Measurements from ENCODE around the gene ODAD2. TPM values are rescaled to one million over a fixed set of nuclear protein-coding genes. Genes with fewer than 3 reads are reported as not detected.
A peak's percentile ranks its signal among the peaks of the same experiment; 100 is the strongest.

Gene ODAD2
- total and polyA plus RNA-seq, 5 donors from 2014 or later = not detected

DNA sequence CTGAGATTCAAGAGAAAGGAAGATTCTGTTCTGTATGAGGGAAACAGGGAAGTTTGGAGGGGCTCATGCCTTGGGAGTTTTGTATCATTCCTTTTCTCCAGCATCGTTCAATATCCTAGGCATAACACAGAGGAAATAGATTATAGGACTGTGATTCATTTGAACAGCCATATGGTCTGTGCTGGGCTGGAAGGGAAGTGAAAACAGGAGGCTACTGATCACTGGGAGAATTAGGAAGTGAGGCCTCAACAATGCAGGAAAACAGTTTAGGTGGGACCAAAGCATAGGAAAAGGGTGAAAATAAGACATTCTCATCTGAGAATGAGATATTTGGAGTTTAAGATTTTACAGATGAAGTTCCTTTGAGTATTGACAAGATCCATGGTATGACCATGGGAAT, 182.6 kb downstream of the ODAD2 start:
- H3K9me3 ChIP-seq (ENCODE audit: control insufficient read depth in 2 of 2, low read length in 2 of 2) = no peaks in the 10 kb centered on the region
- Mint-ChIP-seq H3K27ac (no peak overlapping the region), H3K9me3 (no peaks in the 10 kb centered on the region), H3K36me3 (no peaks in the 10 kb centered on the region), H3K27me3 (no peaks in the 10 kb centered on the region), H3K4me3 (no peak overlapping the region), H3K4me1 (no peaks in the 10 kb centered on the region)
- no peaks in the 10 kb centered on the region for H3K27me3 ChIP-seq (ENCODE audit: control insufficient read depth, insufficient read depth, low read length)
- no peaks in the 10 kb centered on the region for H3K4me1 ChIP-seq (ENCODE audit: control insufficient read depth, insufficient read depth, low read length, poor library complexity, severe bottlenecking)
- ATAC-seq (ENCODE audit: low read depth in 2 of 2) (no peak), DNase-seq (no peak)
- no peak overlapping the region for H3K4me3 ChIP-seq (ENCODE audit: low read depth, low read length)
- no peak overlapping the region for H3K27ac ChIP-seq (ENCODE audit: insufficient read depth, low read length, poor library complexity, severe bottlenecking)
- no peaks in the 10 kb centered on the region for H3K36me3 ChIP-seq (ENCODE audit: control insufficient read depth, insufficient read depth, low read length)

DNA sequence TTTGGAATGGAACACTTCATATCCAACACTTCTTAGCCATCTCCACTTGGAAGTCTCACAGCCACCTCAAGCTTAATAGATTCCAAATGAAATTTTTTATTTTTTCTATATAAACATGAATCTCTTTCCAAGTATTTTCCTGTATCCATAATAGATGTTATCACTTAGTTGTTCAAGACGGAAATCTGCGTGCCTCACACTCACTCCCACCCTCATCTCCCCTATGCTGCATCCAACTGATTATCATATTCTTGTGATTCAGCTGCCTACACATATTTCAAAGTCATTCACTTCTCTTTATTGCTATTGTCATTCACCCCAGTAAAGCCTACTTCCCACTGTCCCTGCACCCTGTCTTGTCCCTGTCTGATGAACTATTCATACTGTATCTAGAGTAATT, 183.0 kb downstream of the ODAD2 start:
- DNase-seq = no peak
- H3K4me1 ChIP-seq (ENCODE audit: control insufficient read depth, insufficient read depth, low read length, poor library complexity, severe bottlenecking) = no peaks in the 10 kb centered on the region
- H3K27me3 ChIP-seq (ENCODE audit: control insufficient read depth, insufficient read depth, low read length) = no peaks in the 10 kb centered on the region
- no peaks in the 10 kb centered on the region for H3K9me3 ChIP-seq (ENCODE audit: control insufficient read depth in 2 of 2, low read length in 2 of 2)
- H3K27me3 Mint-ChIP-seq = no peaks in the 10 kb centered on the region
- no peaks in the 10 kb centered on the region for H3K4me1 Mint-ChIP-seq
- H3K4me3 ChIP-seq (ENCODE audit: low read depth, low read length) = no peak overlapping the region
- H3K27ac Mint-ChIP-seq = no peak overlapping the region
- ATAC-seq (ENCODE audit: low read depth in 2 of 2) = no peak
- H3K27ac ChIP-seq (ENCODE audit: insufficient read depth, low read length, poor library complexity, severe bottlenecking) = no peak overlapping the region
- H3K4me3 Mint-ChIP-seq = no peak overlapping the region
- H3K36me3 Mint-ChIP-seq = no peaks in the 10 kb centered on the region
- H3K9me3 Mint-ChIP-seq = no peaks in the 10 kb centered on the region
- no peaks in the 10 kb centered on the region for H3K36me3 ChIP-seq (ENCODE audit: control insufficient read depth, insufficient read depth, low read length)

- DNase-seq (no peak), ATAC-seq (ENCODE audit: low read depth in 2 of 2) (no peak)
- no peaks in the 10 kb centered on the region for H3K27me3 ChIP-seq (ENCODE audit: control insufficient read depth, insufficient read depth, low read length)
These were observed 183.6 kb downstream of the ODAD2 start for GRCh38 chr10:27815261-27815660.

DNA sequence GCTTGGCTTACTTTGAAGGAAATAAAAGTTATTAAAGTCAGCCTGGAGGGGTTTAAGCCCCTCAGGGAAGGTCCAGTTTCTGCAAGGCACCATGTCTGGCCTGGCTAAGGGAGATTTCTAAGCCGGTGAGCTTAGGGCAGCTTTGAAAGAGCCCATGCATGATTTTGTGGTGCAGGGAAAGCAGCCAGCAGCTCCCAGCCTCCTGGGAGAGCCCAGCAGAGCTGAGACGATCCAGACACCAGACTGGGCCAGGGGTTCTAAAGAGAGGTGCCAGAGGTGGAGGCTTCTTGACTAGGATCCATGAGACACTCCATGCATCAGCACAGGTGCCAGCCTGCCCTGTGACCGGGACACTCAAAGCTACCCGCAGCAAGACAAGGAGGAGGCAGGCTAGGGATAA, 193.7 kb downstream of the ODAD2 start:
- no peak for ATAC-seq (ENCODE audit: low read depth in 2 of 2)

More at GRCh38 chr10:27815261-27815660, 183.6 kb downstream of the ODAD2 start:
- H3K9me3 ChIP-seq (ENCODE audit: control insufficient read depth in 2 of 2, low read length in 2 of 2) = no peaks in the 10 kb centered on the region
- no peak overlapping the region for H3K27ac ChIP-seq (ENCODE audit: insufficient read depth, low read length, poor library complexity, severe bottlenecking)
- H3K4me1 Mint-ChIP-seq = no peaks in the 10 kb centered on the region
- no peaks in the 10 kb centered on the region for H3K27me3 Mint-ChIP-seq
- no peak overlapping the region for H3K27ac Mint-ChIP-seq
- H3K4me1 ChIP-seq (ENCODE audit: control insufficient read depth, insufficient read depth, low read length, poor library complexity, severe bottlenecking) = no peaks in the 10 kb centered on the region
- no peak overlapping the region for H3K4me3 ChIP-seq (ENCODE audit: low read depth, low read length)
- no peaks in the 10 kb centered on the region for H3K9me3 Mint-ChIP-seq
- no peak overlapping the region for H3K4me3 Mint-ChIP-seq
- H3K36me3 ChIP-seq (ENCODE audit: control insufficient read depth, insufficient read depth, low read length) = no peaks in the 10 kb centered on the region
- H3K36me3 Mint-ChIP-seq = no peaks in the 10 kb centered on the region

DNA sequence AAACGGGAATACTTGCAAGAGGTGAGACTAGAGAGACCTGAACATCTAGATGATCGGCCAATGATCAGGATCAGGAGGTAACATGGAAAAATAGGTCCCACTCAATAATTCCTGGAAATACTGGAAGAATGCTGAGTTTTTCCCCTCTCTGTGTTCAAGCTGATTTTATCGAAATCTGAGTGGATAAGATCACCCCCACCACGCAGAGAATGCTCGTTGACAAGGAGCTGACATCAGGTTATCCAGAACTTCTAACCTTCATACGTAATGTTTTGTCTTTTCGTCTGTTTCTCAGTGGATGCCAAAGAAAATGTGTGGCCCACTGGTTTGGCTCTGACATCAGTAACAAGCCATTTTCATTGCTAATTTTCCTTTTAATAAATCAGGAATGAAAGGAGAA, 194.7 kb downstream of the ODAD2 start:
- Mint-ChIP-seq H3K9me3 (peaks cover 0 to 3% (median 0%) of the 10 kb centered on the region in 7 donors), H3K27me3 (peaks cover 26% of the 10 kb centered on the region), H3K27ac (no peak overlapping the region), H3K4me3 (no peak overlapping the region), H3K36me3 (no peaks in the 10 kb centered on the region), H3K4me1 (no peaks in the 10 kb centered on the region)
- Histone ChIP-seq H3K36me3 (ENCODE audit: control insufficient read depth, insufficient read depth, low read length) (no peaks in the 10 kb centered on the region), H3K27me3 (ENCODE audit: control insufficient read depth, insufficient read depth, low read length) (peaks cover 4% of the 10 kb centered on the region), H3K27ac (ENCODE audit: insufficient read depth, low read length, poor library complexity, severe bottlenecking) (no peak overlapping the region), H3K4me1 (ENCODE audit: control insufficient read depth, insufficient read depth, low read length, poor library complexity, severe bottlenecking) (no peaks in the 10 kb centered on the region), H3K9me3 (ENCODE audit: control insufficient read depth in 2 of 2, low read length in 2 of 2) (no peaks in the 10 kb centered on the region), H3K4me3 (ENCODE audit: low read depth, low read length) (no peak overlapping the region)
- no peak for ATAC-seq (ENCODE audit: low read depth in 2 of 2)
- DNase-seq = no peak

More for the DNA sequence above, 193.7 kb downstream of the ODAD2 start:
- H3K27me3 ChIP-seq (ENCODE audit: control insufficient read depth, insufficient read depth, low read length) = peaks cover 4% of the 10 kb centered on the region
- no peak overlapping the region for H3K4me3 ChIP-seq (ENCODE audit: low read depth, low read length)
- Mint-ChIP-seq H3K27me3 (peaks cover 26% of the 10 kb centered on the region), H3K36me3 (no peaks in the 10 kb centered on the region), H3K27ac (peak overlapping the region in 1 of 3 donors; percentile 87), H3K4me3 (peak overlapping the region in 1 of 4 donors; percentile 58), H3K9me3 (peaks cover 0 to 3% (median 0%) of the 10 kb centered on the region in 7 donors), H3K4me1 (no peaks in the 10 kb centered on the region)
- DNase-seq = no peak
- H3K36me3 ChIP-seq (ENCODE audit: control insufficient read depth, insufficient read depth, low read length) = no peaks in the 10 kb centered on the region
- H3K27ac ChIP-seq (ENCODE audit: insufficient read depth, low read length, poor library complexity, severe bottlenecking) = no peak overlapping the region
- H3K4me1 ChIP-seq (ENCODE audit: control insufficient read depth, insufficient read depth, low read length, poor library complexity, severe bottlenecking) = no peaks in the 10 kb centered on the region
- H3K9me3 ChIP-seq (ENCODE audit: control insufficient read depth in 2 of 2, low read length in 2 of 2) = no peaks in the 10 kb centered on the region

GRCh38 chr10:27801171-27801785, 197.6 kb downstream of the ODAD2 start:
- Histone ChIP-seq H3K27me3 (ENCODE audit: control insufficient read depth, insufficient read depth, low read length) (peaks cover 4% of the 10 kb centered on the region), H3K4me3 (ENCODE audit: low read depth, low read length) (no peak overlapping the region), H3K27ac (ENCODE audit: insufficient read depth, low read length, poor library complexity, severe bottlenecking) (no peak overlapping the region), H3K36me3 (ENCODE audit: control insufficient read depth, insufficient read depth, low read length) (no peaks in the 10 kb centered on the region), H3K4me1 (ENCODE audit: control insufficient read depth, insufficient read depth, low read length, poor library complexity, severe bottlenecking) (no peaks in the 10 kb centered on the region), H3K9me3 (ENCODE audit: control insufficient read depth in 2 of 2, low read length in 2 of 2) (no peaks in the 10 kb centered on the region)
- DNase-seq = no peak
- Mint-ChIP-seq H3K36me3 (no peaks in the 10 kb centered on the region), H3K9me3 (peaks cover 0 to 3% (median 0%) of the 10 kb centered on the region in 7 donors), H3K4me3 (no peak overlapping the region), H3K27ac (no peak overlapping the region), H3K27me3 (peaks cover 20% of the 10 kb centered on the region), H3K4me1 (no peaks in the 10 kb centered on the region)
- no peak for ATAC-seq (ENCODE audit: low read depth in 2 of 2)

- Histone ChIP-seq H3K36me3 (ENCODE audit: control insufficient read depth, insufficient read depth, low read length) (no peaks in the 10 kb centered on the region), H3K4me3 (ENCODE audit: low read depth, low read length) (no peak overlapping the region), H3K27me3 (ENCODE audit: control insufficient read depth, insufficient read depth, low read length) (peaks cover 4% of the 10 kb centered on the region), H3K27ac (ENCODE audit: insufficient read depth, low read length, poor library complexity, severe bottlenecking) (no peak overlapping the region), H3K9me3 (ENCODE audit: control insufficient read depth in 2 of 2, low read length in 2 of 2) (no peaks in the 10 kb centered on the region), H3K4me1 (ENCODE audit: control insufficient read depth, insufficient read depth, low read length, poor library complexity, severe bottlenecking) (no peaks in the 10 kb centered on the region)
- Mint-ChIP-seq H3K4me3 (no peak overlapping the region), H3K27me3 (peaks cover 8% of the 10 kb centered on the region), H3K4me1 (no peaks in the 10 kb centered on the region), H3K9me3 (peaks cover 0 to 4% (median 0%) of the 10 kb centered on the region in 7 donors), H3K27ac (no peak overlapping the region), H3K36me3 (no peaks in the 10 kb centered on the region)
- DNase-seq (no peak), ATAC-seq (ENCODE audit: low read depth in 2 of 2) (no peak)
These were observed 199.8 kb downstream of the ODAD2 start for GRCh38 chr10:27799046-27799445.

DNA sequence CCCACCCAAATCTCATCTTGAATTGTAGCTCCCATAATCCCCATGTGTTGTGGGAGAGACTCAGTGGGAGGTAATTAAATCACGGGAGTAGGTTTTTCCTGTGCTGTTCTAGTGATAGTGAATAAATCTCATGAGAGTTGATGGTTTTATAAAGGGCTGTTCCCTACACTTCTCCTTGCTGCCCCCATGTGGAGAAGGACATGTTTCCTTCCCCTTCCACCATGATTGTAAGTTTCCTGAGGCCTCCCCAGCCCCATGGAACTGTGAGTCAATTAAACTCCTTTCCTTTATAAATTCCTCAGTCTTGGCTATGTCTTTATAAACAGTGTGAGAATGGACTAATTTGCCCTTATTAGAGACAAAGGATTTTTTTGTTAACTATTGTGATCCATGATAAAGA, 204.7 kb downstream of the ODAD2 start:
- no peaks in the 10 kb centered on the region for H3K36me3 ChIP-seq (ENCODE audit: control insufficient read depth, insufficient read depth, low read length)
- H3K9me3 ChIP-seq (ENCODE audit: control insufficient read depth in 2 of 2, low read length in 2 of 2) = no peaks in the 10 kb centered on the region
- no peak overlapping the region for H3K27ac ChIP-seq (ENCODE audit: insufficient read depth, low read length, poor library complexity, severe bottlenecking)
- H3K27me3 Mint-ChIP-seq = no peaks in the 10 kb centered on the region
- H3K4me3 ChIP-seq (ENCODE audit: low read depth, low read length) = no peak overlapping the region
- no peaks in the 10 kb centered on the region for H3K27me3 ChIP-seq (ENCODE audit: control insufficient read depth, insufficient read depth, low read length)
- no peak for DNase-seq
- no peaks in the 10 kb centered on the region for H3K36me3 Mint-ChIP-seq
- no peak overlapping the region for H3K27ac Mint-ChIP-seq
- ATAC-seq (ENCODE audit: low read depth in 2 of 2) = no peak
- peaks cover 0 to 6% (median 0%) of the 10 kb centered on the region in 7 donors for H3K9me3 Mint-ChIP-seq
- no peaks in the 10 kb centered on the region for H3K4me1 ChIP-seq (ENCODE audit: control insufficient read depth, insufficient read depth, low read length, poor library complexity, severe bottlenecking)
- H3K4me3 Mint-ChIP-seq = no peak overlapping the region
- H3K4me1 Mint-ChIP-seq = no peaks in the 10 kb centered on the region
